Endothelial cell of umbilical vein (primary cell): ENCODE data around the gene SKIL. TPM values are rescaled to one million over a fixed set of nuclear protein-coding genes. Genes with fewer than 3 reads are reported as not detected.

Experiments used
- BruUV-seq: library from RNA; stranded (reverse); fragments of 400-500 nt; replicated peaks from 2 replicates; lab custom pipeline; 2021; lab: Mats Ljungman, UMichigan
- CTCF ChIA-PET: fragments of 300-600, 350-600 bp; sonication (Branson Sonifier 250); formaldehyde crosslinking; loops from one replicate; lab custom pipeline; 2021; ENCODE audit warnings: antibody characterized with exemption, inconsistent platforms; lab: Charles Lee
- POLR2A ChIA-PET: fragments of 300-600, 350-600 bp; sonication (Branson Sonifier 250); formaldehyde crosslinking; loops from one replicate; lab custom pipeline; 2021; ENCODE audit warnings: antibody characterized with exemption, inconsistent platforms; lab: Charles Lee
- DNase-seq: peaks from one replicate; pipeline ENCODE4 v3.0.0-alpha.2; 2011; ENCODE audit warnings: low read depth, low spot score
- FAIRE-seq: peaks from 2 replicates; lab custom pipeline; 2011; peaks lifted over from hg19 to GRCh38; lab: Jason Lieb, UNC
- H2AFZ ChIP-seq: 2 replicates; pipeline ENCODE4 v1.6.0; 2012; ENCODE audit warnings: low read depth, low read length, control low read depth, inconsistent platforms
- H3K27ac ChIP-seq: 2 replicates; pipeline ENCODE4 v1.5.1; 2011; ENCODE audit warnings: low read depth, mild to moderate bottlenecking, control low read depth, low read length, moderate library complexity; ENCODE audit not compliant: insufficient read depth
- H3K27me3 ChIP-seq, 2 experiments: 2 replicates each; pipeline versions ENCODE4 v1.6.0 to v1.6.1; 2011; ENCODE audit warnings: low read length in 2 of 2, mixed read lengths in 1 of 2; ENCODE audit not compliant: control insufficient read depth in 2 of 2, insufficient read depth in 2 of 2
- H3K36me3 ChIP-seq, 2 experiments: 2 replicates in 1 of 2; 3 replicates in 1 of 2; pipeline ENCODE4 v1.5.1; 2011; ENCODE audit warnings: low read length in 2 of 2, mild to moderate bottlenecking in 1 of 2, moderate library complexity in 1 of 2; ENCODE audit not compliant: control insufficient read depth in 2 of 2, insufficient read depth in 2 of 2; ENCODE audit errors: extremely low read depth in 1 of 2
- H3K4me1 ChIP-seq: 3 replicates; pipeline ENCODE4 v1.5.1; 2011; ENCODE audit warnings: mild to moderate bottlenecking, low read length; ENCODE audit not compliant: control insufficient read depth, insufficient read depth; ENCODE audit errors: extremely low read depth
- H3K4me2 ChIP-seq: 2 replicates; pipeline ENCODE4 v1.6.1; 2011; ENCODE audit warnings: low read length, control low read depth, mixed read lengths; ENCODE audit not compliant: insufficient read depth
- H3K4me3 ChIP-seq, 3 experiments: fragments of 200-600 bp in 1 of 3; sonication (generic), shearing (Covaris generic) in 1 of 3; replicated peaks in 1 of 3; 2 replicates each; pipeline ENCODE4 v1.5.1; 2011 to 2016; ENCODE audit warnings: control low read depth in 3 of 3, low read length in 3 of 3, mild to moderate bottlenecking in 2 of 3, inconsistent platforms in 1 of 3, low read depth in 1 of 3, moderate library complexity in 1 of 3; ENCODE audit not compliant: insufficient read depth in 1 of 3
- H3K79me2 ChIP-seq: 2 replicates; pipeline ENCODE4 v1.6.0; 2012; ENCODE audit warnings: low read length, inconsistent platforms; ENCODE audit not compliant: control insufficient read depth, insufficient read depth
- H3K9ac ChIP-seq: replicated peaks from 2 replicates; pipeline ENCODE3; 2011; ENCODE audit warnings: low read length, control low read depth; ENCODE audit not compliant: insufficient read depth; ENCODE audit errors: extremely low read depth
- H3K9me1 ChIP-seq: replicated peaks from 3 replicates; pipeline ENCODE4 v1.6.0; 2011; ENCODE audit warnings: mild to moderate bottlenecking, low read length; ENCODE audit not compliant: control insufficient read depth, insufficient read depth; ENCODE audit errors: extremely low read depth
- H3K9me3 ChIP-seq: replicated peaks from 2 replicates; pipeline ENCODE4 v1.5.1; 2012; ENCODE audit warnings: low read length, inconsistent platforms; ENCODE audit not compliant: control insufficient read depth, insufficient read depth
- H4K20me1 ChIP-seq: replicated peaks from 2 replicates; pipeline ENCODE3; 2011; ENCODE audit warnings: mild to moderate bottlenecking, low read length; ENCODE audit not compliant: control insufficient read depth, insufficient read depth; ENCODE audit errors: extremely low read depth
- EZH2 ChIP-seq: IDR thresholded peaks from 2 replicates; pipeline ENCODE4 v1.6.1; 2012; ENCODE audit warnings: borderline replicate concordance, low read depth, mild to moderate bottlenecking, moderate library complexity, low read length, inconsistent platforms; ENCODE audit not compliant: severe bottlenecking
- FOS ChIP-seq: IDR thresholded peaks from 2 replicates; pipeline ENCODE4 v1.6.1; 2011; ENCODE audit warnings: mild to moderate bottlenecking, low read length, moderate library complexity, borderline replicate concordance; ENCODE audit not compliant: insufficient read depth
- GATA2 ChIP-seq: IDR thresholded peaks from 2 replicates; pipeline ENCODE4 v1.7.0; 2011; ENCODE audit warnings: low read depth, mild to moderate bottlenecking, moderate library complexity, mixed read lengths, low read length; ENCODE audit not compliant: insufficient read length, insufficient read depth
- JUN ChIP-seq: IDR thresholded peaks from 2 replicates; pipeline ENCODE4 v1.6.1; 2011; ENCODE audit warnings: borderline replicate concordance, low read depth; ENCODE audit not compliant: insufficient read length, insufficient read depth
- MYC ChIP-seq: IDR thresholded peaks from one replicate; pipeline ENCODE4 v1.6.1; 2011; ENCODE audit warnings: mild to moderate bottlenecking, low read depth, low read length
- POLR2A ChIP-seq: IDR thresholded peaks from 2 replicates; pipeline ENCODE4 v1.6.1; 2012; ENCODE audit warnings: low read depth, mild to moderate bottlenecking, control low read depth, low read length
- POLR2AphosphoS5 ChIP-seq: IDR thresholded peaks from 2 replicates; pipeline ENCODE4 v1.6.1; 2012; ENCODE audit warnings: low read depth, mild to moderate bottlenecking, control low read depth, low read length, moderate library complexity; ENCODE audit not compliant: insufficient read depth
- dilution Hi-C: fragments of 300-500 bp; cut with MboI; formaldehyde crosslinking; loops from one replicate; pipeline ENCODE4 v1.15.0; 2019; ENCODE audit warnings: low sequenced_read_pairs; ENCODE audit not compliant: extremely low pct_ligation_motif_present
- intact Hi-C: fragments of 100-400 bp; cut with micrococcal nuclease; formaldehyde crosslinking; loops from one replicate; pipeline ENCODE4 v1.10.0; 2022
- polyA plus RNA-seq, 4 experiments: library from polyadenylated mRNA; depleted of rRNA in 3 of 4; stranded (reverse) in 3 of 4; unstranded in 1 of 4; fragments of >200 nt; gene quantifications; 2 replicates each; pipeline versions ENCODE4 v1.2.1 to v1.2.3, GENCODE V29; 2011 to 2012; ENCODE audit warnings: missing spikeins in 1 of 4
- total RNA-seq: library from RNA; stranded (reverse); gene quantifications from 2 replicates; pipeline ENCODE4 v1.2.3, GENCODE V29; 2021
- TF ChIP-seq, protein P1 (sequence below), 2 donors: IDR thresholded peaks; 1 replicate in 1 of 2; 2 replicates in 1 of 2; pipeline ENCODE4 v1.5.1; 2011; ENCODE audit warnings: low read length in 2 of 2, mild to moderate bottlenecking in 2 of 2, moderate library complexity in 2 of 2, control low read depth in 1 of 2, inconsistent platforms in 1 of 2, low read depth in 1 of 2; ENCODE audit not compliant: insufficient read depth in 1 of 2; ENCODE audit errors: extremely low read depth in 1 of 2
- TF ChIP-seq, protein P2 (sequence below): IDR thresholded peaks from 2 replicates; pipeline ENCODE4 v1.6.1; 2011; ENCODE audit not compliant: insufficient read depth, insufficient read length

The SKIL gene
- total and polyA plus RNA-seq, 2 donors (not counting 3 experiments of a cell fraction or from before 2014, with no cell fraction given): 18.4 to 135 TPM

DNA sequence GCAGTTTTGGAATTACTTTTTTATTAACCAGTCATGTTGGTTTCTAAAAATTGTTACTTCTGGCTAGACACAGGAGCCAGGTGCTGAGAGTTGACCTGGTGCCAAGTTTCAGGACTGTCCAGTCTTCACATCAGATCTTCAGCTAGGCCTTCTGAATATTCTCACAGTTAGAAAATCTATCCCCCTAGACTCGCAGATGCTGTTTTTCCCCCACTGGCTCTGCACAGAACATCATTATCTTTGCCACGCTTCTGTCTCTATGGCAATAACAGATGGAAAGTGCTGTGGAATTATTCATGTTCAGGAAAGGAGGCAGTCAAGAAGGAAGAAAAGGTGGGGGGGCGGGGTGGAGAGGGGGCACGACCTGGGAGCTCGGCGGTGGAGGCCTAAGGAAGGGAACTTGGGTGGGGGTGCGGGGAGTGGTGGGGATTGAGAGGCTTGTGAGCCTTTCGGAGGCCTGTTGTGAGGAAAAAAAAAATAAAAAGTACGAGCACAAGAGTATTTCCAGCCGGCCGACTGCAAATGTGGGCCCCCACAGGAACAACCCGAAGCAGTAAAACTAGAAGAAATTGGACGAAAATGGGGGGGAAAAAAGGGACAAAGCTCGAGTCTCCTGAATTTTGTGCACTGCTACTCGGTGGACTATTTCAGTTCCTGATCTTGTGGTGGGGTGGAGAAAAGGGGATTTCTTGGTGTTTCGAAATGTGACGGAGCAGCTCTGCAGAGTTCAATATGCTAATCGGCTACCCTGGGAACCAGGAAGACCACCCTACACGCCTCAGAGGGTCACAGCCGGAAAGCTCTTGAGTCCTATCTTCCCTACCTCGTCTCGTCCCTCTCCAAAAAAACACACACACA, 1.5 kb upstream of the SKIL start:
- Histone ChIP-seq H3K27ac (peak overlapping the region; percentile 100), H3K4me2 (peak overlapping the region; percentile 94), H3K36me3 (peaks cover 2 to 7% of the 10 kb centered on the region in 2 experiments), H3K79me2 (peaks cover 33% of the 10 kb centered on the region), H3K9ac (peak overlapping the region; percentile 99), H4K20me1 (peaks cover under 1% of the 10 kb centered on the region), H3K9me1 (no peaks in the 10 kb centered on the region), H3K9me3 (no peaks in the 10 kb centered on the region), H3K4me3 (peak overlapping the region; percentile 2 to 71 (median 36)), H3K27me3 (no peaks in the 10 kb centered on the region), H2AFZ (no peak overlapping the region), H3K4me1 (peaks cover 37% of the 10 kb centered on the region)
- TF ChIP-seq FOS (no peak), JUN (no peak), EZH2 (no peak), GATA2 (no peak), MYC (no peak), POLR2A (no peak), POLR2AphosphoS5 (no peak)
- TF ChIP-seq, protein P1, sequence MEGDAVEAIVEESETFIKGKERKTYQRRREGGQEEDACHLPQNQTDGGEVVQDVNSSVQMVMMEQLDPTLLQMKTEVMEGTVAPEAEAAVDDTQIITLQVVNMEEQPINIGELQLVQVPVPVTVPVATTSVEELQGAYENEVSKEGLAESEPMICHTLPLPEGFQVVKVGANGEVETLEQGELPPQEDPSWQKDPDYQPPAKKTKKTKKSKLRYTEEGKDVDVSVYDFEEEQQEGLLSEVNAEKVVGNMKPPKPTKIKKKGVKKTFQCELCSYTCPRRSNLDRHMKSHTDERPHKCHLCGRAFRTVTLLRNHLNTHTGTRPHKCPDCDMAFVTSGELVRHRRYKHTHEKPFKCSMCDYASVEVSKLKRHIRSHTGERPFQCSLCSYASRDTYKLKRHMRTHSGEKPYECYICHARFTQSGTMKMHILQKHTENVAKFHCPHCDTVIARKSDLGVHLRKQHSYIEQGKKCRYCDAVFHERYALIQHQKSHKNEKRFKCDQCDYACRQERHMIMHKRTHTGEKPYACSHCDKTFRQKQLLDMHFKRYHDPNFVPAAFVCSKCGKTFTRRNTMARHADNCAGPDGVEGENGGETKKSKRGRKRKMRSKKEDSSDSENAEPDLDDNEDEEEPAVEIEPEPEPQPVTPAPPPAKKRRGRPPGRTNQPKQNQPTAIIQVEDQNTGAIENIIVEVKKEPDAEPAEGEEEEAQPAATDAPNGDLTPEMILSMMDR (IDR thresholded peaks at IDR 0.05; ENCODE audit: extremely low read depth in 1 of 2, insufficient read depth in 1 of 2, low read depth in 1 of 2, low read length in 2 of 2): no peak
- TF ChIP-seq, protein P2, sequence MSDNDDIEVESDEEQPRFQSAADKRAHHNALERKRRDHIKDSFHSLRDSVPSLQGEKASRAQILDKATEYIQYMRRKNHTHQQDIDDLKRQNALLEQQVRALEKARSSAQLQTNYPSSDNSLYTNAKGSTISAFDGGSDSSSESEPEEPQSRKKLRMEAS: no peak
- ChIA-PET CTCF (interaction anchor here (0.6 to 2.8 kb wide), 13 partner anchors 10 to 456 kb away, joined by 3 to 16 read pairs (median 8); no protein-coding TSS in a partner anchor), POLR2A (interaction anchor here (0.6 to 1.4 kb wide), 3 partner anchors 10 to 558 kb away, joined by 4 to 5 read pairs (median 5); no protein-coding TSS in a partner anchor)
- TSS peak; percentile 92 for BruUV-seq
- intact Hi-C loops: loop anchor here (1.0 to 5.0 kb wide), 7 partner anchors 12 to 694 kb away; partner anchors contain the start of genes MECOM, MYNN, PHC3 and PRKCI
- peak; percentile 21 for FAIRE-seq
- dilution Hi-C loops: no loop called here
- DNase-seq: peak; percentile 86
